Astrocyte (in vitro differentiated cells and primary cell): ENCODE measurements around the gene GAR1. TPM values are rescaled to one million over a fixed set of nuclear protein-coding genes. Genes with fewer than 3 reads are reported as not detected.

Source experiments
- DNase-seq: peaks from one replicate; pipeline ENCODE4 v3.0.0-alpha.2; 2010; ENCODE audit warnings: low read depth
- FAIRE-seq: peaks from 2 replicates; lab custom pipeline; 2011; peaks lifted over from hg19 to GRCh38; lab: Jason Lieb, UNC
- H2AFZ ChIP-seq: 2 replicates; pipeline ENCODE4 v1.6.0; 2012; ENCODE audit warnings: low read depth, low read length, inconsistent platforms
- H3K27ac ChIP-seq: 2 replicates; pipeline ENCODE4 v1.5.1; 2011; ENCODE audit warnings: low read depth, low read length, inconsistent platforms
- H3K27me3 ChIP-seq: 2 replicates; pipeline ENCODE4 v1.6.0; 2011; ENCODE audit warnings: low read length, inconsistent platforms; ENCODE audit not compliant: insufficient read depth
- H3K36me3 ChIP-seq: 2 replicates; pipeline ENCODE4 v1.5.1; 2011; ENCODE audit warnings: low read length, inconsistent platforms; ENCODE audit not compliant: insufficient read depth
- H3K4me1 ChIP-seq: 2 replicates; pipeline ENCODE4 v1.5.1; 2011; ENCODE audit warnings: low read length, inconsistent platforms; ENCODE audit not compliant: insufficient read depth
- H3K4me2 ChIP-seq: 2 replicates; pipeline ENCODE4 v1.6.0; 2012; ENCODE audit warnings: low read length, inconsistent platforms
- H3K4me3 ChIP-seq: 2 replicates; pipeline ENCODE4 v1.5.1; 2011; ENCODE audit warnings: low read depth, mild to moderate bottlenecking, low read length, inconsistent platforms; ENCODE audit not compliant: insufficient read depth
- H3K79me2 ChIP-seq: 2 replicates; pipeline ENCODE4 v1.6.0; 2012; ENCODE audit warnings: mild to moderate bottlenecking, low read length, inconsistent platforms; ENCODE audit not compliant: insufficient read depth
- H3K9ac ChIP-seq: 2 replicates; pipeline ENCODE4 v1.6.0; 2012; ENCODE audit warnings: mild to moderate bottlenecking, low read length, inconsistent platforms
- H3K9me3 ChIP-seq: 2 replicates; pipeline ENCODE4 v1.5.1; 2012; ENCODE audit warnings: low read depth, mild to moderate bottlenecking, low read length, inconsistent platforms; ENCODE audit not compliant: insufficient read depth
- H4K20me1 ChIP-seq: 2 replicates; pipeline ENCODE4 v1.6.0; 2012; ENCODE audit warnings: low read length, inconsistent platforms; ENCODE audit not compliant: insufficient read depth
- H3K27ac Mint-ChIP-seq: one replicate; pipeline ENCODE4 v1.8.0; 2021; ENCODE audit warnings: mild to moderate bottlenecking, mixed read lengths; ENCODE audit not compliant: unreplicated experiment
- H3K27me3 Mint-ChIP-seq: one replicate; pipeline ENCODE4 v1.8.0; 2021; ENCODE audit warnings: low read depth, mixed read lengths; ENCODE audit not compliant: unreplicated experiment
- H3K36me3 Mint-ChIP-seq: one replicate; pipeline ENCODE4 v1.8.0; 2021; ENCODE audit warnings: low read depth, mixed read lengths; ENCODE audit not compliant: unreplicated experiment
- H3K4me1 Mint-ChIP-seq: one replicate; pipeline ENCODE4 v1.8.0; 2021; ENCODE audit warnings: low read depth, mixed read lengths; ENCODE audit not compliant: unreplicated experiment
- H3K4me3 Mint-ChIP-seq: one replicate; pipeline ENCODE4 v1.8.0; 2021; ENCODE audit warnings: mild to moderate bottlenecking, moderate library complexity, mixed read lengths; ENCODE audit not compliant: unreplicated experiment
- H3K9me3 Mint-ChIP-seq: one replicate; pipeline ENCODE4 v1.8.0; 2021; ENCODE audit warnings: mild to moderate bottlenecking, mixed read lengths; ENCODE audit not compliant: unreplicated experiment
- CTCF ChIP-seq: IDR thresholded peaks from 2 replicates; pipeline ENCODE4 v1.5.1; 2011; ENCODE audit warnings: low read depth, mild to moderate bottlenecking, inconsistent platforms, low read length, moderate library complexity; ENCODE audit not compliant: insufficient read depth
- EZH2 ChIP-seq: IDR thresholded peaks from 2 replicates; pipeline ENCODE4 v1.6.1; 2012; ENCODE audit warnings: mild to moderate bottlenecking, low read length, inconsistent platforms; ENCODE audit not compliant: insufficient read depth
- total RNA-seq: library from RNA; stranded (reverse); gene quantifications from 2 replicates; pipeline ENCODE4 v1.2.1, GENCODE V29; 2021

The GAR1 gene
- total RNA-seq, 1 donor from 2014 or later, result 26.5 TPM

- Histone ChIP-seq H2AFZ (no peak overlapping the region), H3K9me3 (no peaks in the 10 kb centered on the region), H3K36me3 (no peaks in the 10 kb centered on the region), H4K20me1 (no peaks in the 10 kb centered on the region), H3K4me1 (no peaks in the 10 kb centered on the region), H3K4me2 (no peak overlapping the region), H3K27me3 (no peaks in the 10 kb centered on the region), H3K4me3 (no peak overlapping the region), H3K27ac (no peak overlapping the region), H3K79me2 (no peaks in the 10 kb centered on the region), H3K9ac (no peak overlapping the region)
- H3K27ac Mint-ChIP-seq, result no peak overlapping the region
- H3K36me3 Mint-ChIP-seq, result peaks cover 5% of the 10 kb centered on the region
- no peaks in the 10 kb centered on the region for H3K4me1 Mint-ChIP-seq
- peaks cover 8% of the 10 kb centered on the region for H3K27me3 Mint-ChIP-seq
- no peak for FAIRE-seq
- no peak overlapping the region for H3K4me3 Mint-ChIP-seq
- no peaks in the 10 kb centered on the region for H3K9me3 Mint-ChIP-seq
- DNase-seq, result no peak
- TF ChIP-seq EZH2, result no peak
- no peak for TF ChIP-seq CTCF
These were observed 56.5 kb downstream of the GAR1 start for GRCh38 chr4:109872065-109872464.

- Histone ChIP-seq H3K4me1 (no peaks in the 10 kb centered on the region), H3K4me2 (no peak overlapping the region), H4K20me1 (no peaks in the 10 kb centered on the region), H3K27me3 (no peaks in the 10 kb centered on the region), H3K9ac (no peak overlapping the region), H3K27ac (no peak overlapping the region), H3K9me3 (no peaks in the 10 kb centered on the region), H3K79me2 (no peaks in the 10 kb centered on the region), H2AFZ (no peak overlapping the region), H3K36me3 (no peaks in the 10 kb centered on the region), H3K4me3 (no peak overlapping the region)
- DNase-seq (no peak), FAIRE-seq (no peak)
- Mint-ChIP-seq H3K27me3 (peaks cover 8% of the 10 kb centered on the region), H3K36me3 (peaks cover 5% of the 10 kb centered on the region), H3K4me3 (no peak overlapping the region), H3K9me3 (no peaks in the 10 kb centered on the region), H3K4me1 (no peaks in the 10 kb centered on the region), H3K27ac (no peak overlapping the region)
- TF ChIP-seq CTCF (no peak), EZH2 (no peak)
These were observed 57.5 kb downstream of the GAR1 start for GRCh38 chr4:109872950-109873656.

- Histone ChIP-seq H4K20me1 (no peaks in the 10 kb centered on the region), H3K36me3 (no peaks in the 10 kb centered on the region), H3K4me1 (no peaks in the 10 kb centered on the region), H3K27ac (no peak overlapping the region), H3K9ac (no peak overlapping the region), H3K27me3 (no peaks in the 10 kb centered on the region), H3K4me2 (no peak overlapping the region), H2AFZ (no peak overlapping the region), H3K9me3 (no peaks in the 10 kb centered on the region), H3K79me2 (no peaks in the 10 kb centered on the region), H3K4me3 (no peak overlapping the region)
- Mint-ChIP-seq H3K36me3 (peaks cover 5% of the 10 kb centered on the region), H3K27ac (peak overlapping the region; percentile 23), H3K4me3 (no peak overlapping the region), H3K27me3 (peaks cover 8% of the 10 kb centered on the region), H3K4me1 (no peaks in the 10 kb centered on the region), H3K9me3 (no peaks in the 10 kb centered on the region)
- TF ChIP-seq EZH2 (no peak), CTCF (no peak)
- no peak for FAIRE-seq
- DNase-seq, result peak; percentile 3
These were observed 58.4 kb downstream of the GAR1 start for GRCh38 chr4:109873791-109874514.
